HCT116 (cell line): ENCODE data around the gene MMADHC.

ENCODE experiments used
- EZH2 ChIP-seq: fragments of 200-600 bp; sonication (generic); IDR thresholded peaks from 2 replicates; pipeline ENCODE4 v1.6.1; 2017; ENCODE audit warnings: antibody characterized with exemption, mixed run types
- EZH2phosphoT487 ChIP-seq: fragments of 200-600 bp; IDR thresholded peaks from 2 replicates; pipeline ENCODE4 v1.6.1; 2018; ENCODE audit warnings: antibody characterized with exemption, borderline replicate concordance
- POLR2A ChIP-seq: IDR thresholded peaks from 2 replicates; pipeline ENCODE4 v1.7.0; 2011; ENCODE audit warnings: borderline replicate concordance; ENCODE audit not compliant: insufficient read depth, insufficient read length; ENCODE audit errors: extremely low read depth
- POLR2AphosphoS5 ChIP-seq: IDR thresholded peaks from 2 replicates; pipeline ENCODE4 v1.6.1; 2011; ENCODE audit warnings: mild to moderate bottlenecking, low read depth, low read length, moderate library complexity
- RAD21 ChIP-seq: IDR thresholded peaks from 2 replicates; pipeline ENCODE4 v1.6.1; 2012; ENCODE audit warnings: low read depth, mild to moderate bottlenecking
- SRF ChIP-seq: IDR thresholded peaks from 2 replicates; pipeline ENCODE4 v1.6.1; 2012; ENCODE audit warnings: low read depth
- ZFX ChIP-seq: fragments of 450-650 bp; IDR thresholded peaks from 2 replicates; pipeline ENCODE4 v1.6.1; 2017
- TF ChIP-seq, protein P1 (sequence below), 3 experiments: fragments of 200-600 bp in 1 of 3; sonication (generic) in 1 of 3; IDR thresholded peaks in 2 of 3; conservative IDR thresholded peaks in 1 of 3; 2 replicates each; pipeline ENCODE4 v1.5.1; 2012 to 2017; ENCODE audit warnings: low read depth in 2 of 3, low read length in 2 of 3, antibody characterized with exemption in 1 of 3, borderline replicate concordance in 1 of 3, control low read depth in 1 of 3, mild to moderate bottlenecking in 1 of 3, mixed read lengths in 1 of 3, mixed run types in 1 of 3, moderate library complexity in 1 of 3; ENCODE audit not compliant: insufficient read depth in 1 of 3
- TF ChIP-seq, protein P2 (sequence below): IDR thresholded peaks from 2 replicates; pipeline ENCODE4 v1.6.1; 2012
- TF ChIP-seq, protein P3 (sequence below): IDR thresholded peaks from 2 replicates; pipeline ENCODE4 v1.6.1; 2012
- TF ChIP-seq, protein P4 (sequence below): IDR thresholded peaks from 2 replicates; pipeline ENCODE4 v1.6.1; 2012; ENCODE audit warnings: low read depth

DNA sequence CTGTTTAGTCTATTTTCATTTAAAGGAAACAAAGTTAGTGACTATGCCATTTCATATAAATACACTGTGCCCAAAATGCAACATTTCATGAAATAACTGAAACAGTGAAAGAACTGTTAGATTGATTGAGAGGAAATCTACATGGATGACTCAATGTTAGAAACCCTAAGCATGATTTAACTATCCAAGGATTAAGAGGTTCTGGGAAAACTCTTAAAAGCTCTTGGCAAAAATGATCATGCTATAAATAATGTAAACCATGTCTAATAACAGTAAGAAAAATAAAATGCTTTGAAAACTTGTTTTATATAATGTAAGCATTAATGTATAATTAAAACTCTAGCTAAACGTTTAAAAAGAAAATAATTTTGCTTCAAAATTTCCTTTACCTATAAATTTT is 23.5 kb downstream of the MMADHC start:
- TF ChIP-seq, protein P1, sequence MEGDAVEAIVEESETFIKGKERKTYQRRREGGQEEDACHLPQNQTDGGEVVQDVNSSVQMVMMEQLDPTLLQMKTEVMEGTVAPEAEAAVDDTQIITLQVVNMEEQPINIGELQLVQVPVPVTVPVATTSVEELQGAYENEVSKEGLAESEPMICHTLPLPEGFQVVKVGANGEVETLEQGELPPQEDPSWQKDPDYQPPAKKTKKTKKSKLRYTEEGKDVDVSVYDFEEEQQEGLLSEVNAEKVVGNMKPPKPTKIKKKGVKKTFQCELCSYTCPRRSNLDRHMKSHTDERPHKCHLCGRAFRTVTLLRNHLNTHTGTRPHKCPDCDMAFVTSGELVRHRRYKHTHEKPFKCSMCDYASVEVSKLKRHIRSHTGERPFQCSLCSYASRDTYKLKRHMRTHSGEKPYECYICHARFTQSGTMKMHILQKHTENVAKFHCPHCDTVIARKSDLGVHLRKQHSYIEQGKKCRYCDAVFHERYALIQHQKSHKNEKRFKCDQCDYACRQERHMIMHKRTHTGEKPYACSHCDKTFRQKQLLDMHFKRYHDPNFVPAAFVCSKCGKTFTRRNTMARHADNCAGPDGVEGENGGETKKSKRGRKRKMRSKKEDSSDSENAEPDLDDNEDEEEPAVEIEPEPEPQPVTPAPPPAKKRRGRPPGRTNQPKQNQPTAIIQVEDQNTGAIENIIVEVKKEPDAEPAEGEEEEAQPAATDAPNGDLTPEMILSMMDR (IDR thresholded peaks at IDR 0.05 in 2 of 3, conservative IDR thresholded peaks at IDR 0.05 in 1 of 3; ENCODE audit: borderline replicate concordance in 1 of 3, insufficient read depth in 1 of 3, low read depth in 2 of 3, low read length in 2 of 3), result no peak
- no peak for TF ChIP-seq ZFX
- TF ChIP-seq EZH2phosphoT487, result no peak
- TF ChIP-seq, protein P2, sequence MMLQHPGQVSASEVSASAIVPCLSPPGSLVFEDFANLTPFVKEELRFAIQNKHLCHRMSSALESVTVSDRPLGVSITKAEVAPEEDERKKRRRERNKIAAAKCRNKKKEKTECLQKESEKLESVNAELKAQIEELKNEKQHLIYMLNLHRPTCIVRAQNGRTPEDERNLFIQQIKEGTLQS, result no peak
- TF ChIP-seq POLR2AphosphoS5, result no peak
- no peak for TF ChIP-seq SRF
- TF ChIP-seq POLR2A, result no peak
- TF ChIP-seq, protein P3, sequence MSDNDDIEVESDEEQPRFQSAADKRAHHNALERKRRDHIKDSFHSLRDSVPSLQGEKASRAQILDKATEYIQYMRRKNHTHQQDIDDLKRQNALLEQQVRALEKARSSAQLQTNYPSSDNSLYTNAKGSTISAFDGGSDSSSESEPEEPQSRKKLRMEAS, result no peak
- TF ChIP-seq EZH2, result no peak
- TF ChIP-seq, protein P4, sequence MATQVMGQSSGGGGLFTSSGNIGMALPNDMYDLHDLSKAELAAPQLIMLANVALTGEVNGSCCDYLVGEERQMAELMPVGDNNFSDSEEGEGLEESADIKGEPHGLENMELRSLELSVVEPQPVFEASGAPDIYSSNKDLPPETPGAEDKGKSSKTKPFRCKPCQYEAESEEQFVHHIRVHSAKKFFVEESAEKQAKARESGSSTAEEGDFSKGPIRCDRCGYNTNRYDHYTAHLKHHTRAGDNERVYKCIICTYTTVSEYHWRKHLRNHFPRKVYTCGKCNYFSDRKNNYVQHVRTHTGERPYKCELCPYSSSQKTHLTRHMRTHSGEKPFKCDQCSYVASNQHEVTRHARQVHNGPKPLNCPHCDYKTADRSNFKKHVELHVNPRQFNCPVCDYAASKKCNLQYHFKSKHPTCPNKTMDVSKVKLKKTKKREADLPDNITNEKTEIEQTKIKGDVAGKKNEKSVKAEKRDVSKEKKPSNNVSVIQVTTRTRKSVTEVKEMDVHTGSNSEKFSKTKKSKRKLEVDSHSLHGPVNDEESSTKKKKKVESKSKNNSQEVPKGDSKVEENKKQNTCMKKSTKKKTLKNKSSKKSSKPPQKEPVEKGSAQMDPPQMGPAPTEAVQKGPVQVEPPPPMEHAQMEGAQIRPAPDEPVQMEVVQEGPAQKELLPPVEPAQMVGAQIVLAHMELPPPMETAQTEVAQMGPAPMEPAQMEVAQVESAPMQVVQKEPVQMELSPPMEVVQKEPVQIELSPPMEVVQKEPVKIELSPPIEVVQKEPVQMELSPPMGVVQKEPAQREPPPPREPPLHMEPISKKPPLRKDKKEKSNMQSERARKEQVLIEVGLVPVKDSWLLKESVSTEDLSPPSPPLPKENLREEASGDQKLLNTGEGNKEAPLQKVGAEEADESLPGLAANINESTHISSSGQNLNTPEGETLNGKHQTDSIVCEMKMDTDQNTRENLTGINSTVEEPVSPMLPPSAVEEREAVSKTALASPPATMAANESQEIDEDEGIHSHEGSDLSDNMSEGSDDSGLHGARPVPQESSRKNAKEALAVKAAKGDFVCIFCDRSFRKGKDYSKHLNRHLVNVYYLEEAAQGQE, result no peak
- no peak for TF ChIP-seq RAD21
